ENCODE data around the gene LRRC7.
"Not testable (repeated sequence)": the region's sequence is repeated elsewhere in the genome, so short reads cannot be mapped to it uniquely, and the experiment has no call there.

LRRC7 gene

GRCh38 chr1:69787151-69787550 is 219.4 kb downstream of the LRRC7 start:
- DNase-seq, result no peak

DNA sequence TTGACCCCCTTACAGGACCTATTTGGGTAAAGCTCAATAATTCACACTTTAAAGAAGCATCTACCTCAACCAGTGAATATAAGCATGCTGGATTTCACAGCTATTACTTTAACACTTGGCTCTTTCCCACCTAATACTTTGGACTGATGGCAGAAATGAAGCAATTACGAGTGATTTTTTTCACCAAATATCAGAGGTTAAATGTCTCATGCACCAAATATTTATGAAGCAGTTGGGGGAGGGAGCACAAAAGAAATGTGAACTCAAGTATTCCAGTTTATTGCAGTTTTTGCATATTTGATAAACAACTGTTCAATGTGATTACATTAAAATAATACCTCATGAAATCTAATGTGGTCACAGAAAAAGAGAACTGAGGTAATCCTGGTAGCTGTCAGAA is 223.6 kb downstream of the LRRC7 start:
- no peak for DNase-seq

GRCh38 chr1:69794831-69795230 is 227.1 kb downstream of the LRRC7 start:
- no peak for DNase-seq

GRCh38 chr1:69814926-69815325 is 247.2 kb downstream of the LRRC7 start:
- no peak for DNase-seq

- no peak for DNase-seq
Observed at GRCh38 chr1:69824932-69825331, 257.2 kb downstream of the LRRC7 start.

DNA sequence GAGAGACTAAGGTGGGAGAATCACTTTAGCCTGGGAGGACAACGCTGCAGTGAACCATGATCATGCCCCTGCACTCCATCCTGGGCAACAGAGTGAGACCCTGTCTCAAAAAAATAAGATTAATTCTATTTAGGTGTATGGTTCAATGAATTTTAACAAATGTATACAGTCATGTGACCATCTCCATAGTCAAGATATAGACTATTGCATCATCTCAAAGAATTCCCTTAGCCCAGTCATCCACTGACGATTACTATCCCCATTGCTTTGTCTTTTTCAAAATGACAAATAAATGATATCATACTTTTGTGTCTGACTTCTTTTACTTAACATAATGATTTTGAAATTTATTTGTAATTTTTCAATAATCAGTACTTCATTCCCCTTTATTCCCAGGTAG is 260.0 kb downstream of the LRRC7 start:
- DNase-seq, result no peak

GRCh38 chr1:69833536-69833935 is 265.8 kb downstream of the LRRC7 start:
- DNase-seq, result no peak

GRCh38 chr1:69834336-69834735 is 266.6 kb downstream of the LRRC7 start:
- DNase-seq, result no peak

DNA sequence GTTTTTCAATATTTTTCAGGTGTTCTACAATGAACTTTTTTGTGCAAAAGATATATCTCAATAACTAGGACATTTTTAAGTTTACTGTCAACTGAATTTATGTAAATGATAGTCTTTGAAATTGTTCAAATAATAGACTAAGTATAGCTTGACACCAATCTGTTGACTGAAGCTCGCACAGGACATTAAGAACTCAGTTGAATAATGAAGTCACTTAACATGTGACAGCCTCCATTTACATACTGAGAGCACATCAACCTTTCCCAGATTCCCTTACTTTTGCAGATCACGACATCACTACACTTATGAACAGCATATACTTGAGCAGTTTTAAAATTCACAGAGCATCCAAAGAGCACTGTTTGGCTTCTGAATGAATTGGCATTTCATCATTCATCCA is 268.2 kb downstream of the LRRC7 start:
- DNase-seq, result no peak

DNA sequence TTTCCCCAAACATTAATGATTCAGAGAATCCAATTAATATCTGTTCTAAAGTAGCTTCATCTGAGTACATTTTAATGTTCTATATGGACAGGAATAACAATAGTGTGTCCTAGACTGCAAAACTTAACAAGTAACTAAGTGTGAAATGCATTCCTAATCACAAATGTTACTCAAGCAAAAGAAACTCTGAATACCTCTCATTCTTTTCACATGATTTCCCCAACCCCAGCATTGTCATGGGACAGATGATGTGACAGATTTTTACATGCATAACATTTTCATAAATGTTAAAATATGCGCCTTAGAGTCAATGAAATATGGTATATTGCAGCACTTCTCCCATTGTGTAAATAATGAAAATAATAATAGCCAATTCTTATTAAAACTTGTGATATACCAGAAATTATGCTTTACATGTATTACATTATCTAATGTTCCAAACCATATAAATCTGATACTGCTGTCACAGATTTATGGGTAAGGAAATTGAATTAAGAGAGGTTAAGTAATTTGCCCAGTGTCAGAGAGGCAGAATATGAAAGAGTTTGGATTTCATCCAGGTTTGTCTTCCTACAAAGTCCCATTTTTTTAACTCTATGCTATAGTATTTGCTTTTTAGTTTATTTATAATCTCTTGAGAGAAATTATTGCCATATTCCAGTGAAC is 269.4 kb downstream of the LRRC7 start:
- no peak for DNase-seq

DNA sequence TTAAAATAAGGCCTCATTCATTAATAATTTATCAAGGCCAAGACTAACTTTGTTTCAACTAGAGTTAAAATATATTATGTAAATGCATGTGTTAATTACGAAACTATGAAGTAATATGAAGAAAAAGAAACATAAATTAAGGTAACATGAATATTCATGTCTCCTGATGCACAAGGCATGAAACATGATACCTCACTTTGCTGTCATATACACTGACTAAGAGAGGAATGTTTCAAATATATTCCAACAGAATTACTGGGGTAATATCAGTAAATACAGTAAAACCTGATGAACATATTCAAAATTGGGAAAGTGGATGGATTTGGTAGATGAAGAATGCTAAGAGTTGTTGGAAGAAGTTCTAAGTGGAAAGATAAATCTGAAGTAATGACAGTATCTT is 274.6 kb downstream of the LRRC7 start:
- no peak for DNase-seq

- DNase-seq, result no peak
Observed at GRCh38 chr1:69845655-69846054, 277.9 kb downstream of the LRRC7 start.

DNA sequence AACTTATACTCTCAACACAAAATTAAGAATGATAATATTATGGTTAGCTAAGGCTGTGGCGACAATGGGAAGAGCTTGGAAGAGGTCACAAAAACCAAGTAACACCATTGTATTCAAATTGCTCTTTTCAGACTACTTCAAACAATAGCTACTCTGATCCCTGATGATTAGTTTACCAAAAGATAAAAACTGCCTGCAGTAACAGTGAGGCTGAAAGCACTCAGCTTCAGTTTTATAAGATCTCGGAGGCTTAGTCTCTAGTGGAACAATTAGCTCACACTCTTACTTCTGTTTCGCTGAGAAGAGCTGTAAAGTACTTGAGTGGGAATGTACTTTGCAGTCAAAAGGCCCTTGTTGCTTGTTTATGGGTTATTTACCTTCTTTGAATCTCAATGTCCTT is 278.5 kb downstream of the LRRC7 start:
- no peak for DNase-seq

- no peak for DNase-seq
Observed at GRCh38 chr1:69847670-69848069, 279.9 kb downstream of the LRRC7 start.

- DNase-seq, result no peak
Observed at GRCh38 chr1:69852151-69852550, 284.4 kb downstream of the LRRC7 start.

DNA sequence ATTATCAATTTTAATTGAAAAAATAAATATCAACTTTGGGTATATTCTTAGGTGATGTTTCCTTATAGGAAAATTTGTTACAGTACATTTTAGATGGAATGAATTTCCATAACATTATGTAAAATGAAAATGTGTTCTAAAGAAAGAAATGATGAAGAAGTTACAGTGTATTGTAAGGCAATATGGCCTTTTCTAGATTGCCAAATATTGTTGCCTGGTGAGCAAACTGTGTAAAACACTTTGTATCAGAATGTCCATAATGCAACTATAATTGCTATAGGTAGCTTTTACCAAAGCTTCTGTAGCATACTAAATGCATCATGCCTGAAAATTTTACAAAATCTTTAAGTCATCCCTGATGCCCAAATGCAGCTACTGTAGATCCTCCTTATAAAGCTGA is 285.0 kb downstream of the LRRC7 start:
- DNase-seq, result no peak

- DNase-seq, result no peak
Observed at GRCh38 chr1:69858534-69858933, 290.8 kb downstream of the LRRC7 start.

DNA sequence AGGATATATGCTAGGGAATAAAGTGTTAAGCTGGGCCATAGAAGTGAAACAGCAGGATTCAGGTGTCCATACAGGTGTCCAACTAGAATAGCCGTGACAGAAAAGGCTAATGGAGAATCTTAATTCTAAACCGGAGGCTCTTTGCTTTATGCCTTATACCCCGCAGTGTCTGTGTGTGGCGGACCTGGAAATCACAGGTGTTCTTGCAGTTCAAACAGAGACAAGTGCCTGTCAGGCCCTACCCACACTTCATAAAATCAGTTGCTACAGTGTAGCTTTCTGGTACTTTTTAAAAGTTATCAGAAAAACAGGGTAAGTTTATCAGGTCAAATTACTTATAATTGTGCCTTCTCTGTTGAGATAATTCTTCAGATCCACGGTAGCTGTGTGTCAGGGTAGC is 293.9 kb downstream of the LRRC7 start:
- DNase-seq, result no peak

DNA sequence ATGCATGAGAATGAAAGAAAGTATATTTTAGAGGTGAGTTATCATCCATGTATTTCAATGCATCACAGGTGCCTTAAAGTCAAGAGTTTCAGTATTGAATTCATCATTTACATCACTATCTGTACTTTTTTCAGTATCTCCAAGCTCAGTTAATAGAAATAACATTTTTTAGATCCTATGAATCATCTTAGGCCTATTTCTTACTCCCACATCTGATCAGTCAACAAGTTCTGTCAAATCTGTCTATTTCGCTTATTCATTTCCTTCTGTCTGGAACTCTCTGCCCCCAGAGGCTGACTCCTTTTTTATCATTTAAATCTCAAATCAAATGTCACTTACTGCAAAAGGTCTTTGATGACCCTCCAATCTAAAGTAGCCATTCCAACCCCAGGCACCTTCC is 295.2 kb downstream of the LRRC7 start:
- no peak for DNase-seq

GRCh38 chr1:69863704-69864103 is 296.0 kb downstream of the LRRC7 start:
- DNase-seq, result no peak

GRCh38 chr1:69871412-69871811 is 303.7 kb downstream of the LRRC7 start:
- no peak for DNase-seq

GRCh38 chr1:69878338-69878737 is 310.6 kb downstream of the LRRC7 start:
- no peak for DNase-seq

DNA sequence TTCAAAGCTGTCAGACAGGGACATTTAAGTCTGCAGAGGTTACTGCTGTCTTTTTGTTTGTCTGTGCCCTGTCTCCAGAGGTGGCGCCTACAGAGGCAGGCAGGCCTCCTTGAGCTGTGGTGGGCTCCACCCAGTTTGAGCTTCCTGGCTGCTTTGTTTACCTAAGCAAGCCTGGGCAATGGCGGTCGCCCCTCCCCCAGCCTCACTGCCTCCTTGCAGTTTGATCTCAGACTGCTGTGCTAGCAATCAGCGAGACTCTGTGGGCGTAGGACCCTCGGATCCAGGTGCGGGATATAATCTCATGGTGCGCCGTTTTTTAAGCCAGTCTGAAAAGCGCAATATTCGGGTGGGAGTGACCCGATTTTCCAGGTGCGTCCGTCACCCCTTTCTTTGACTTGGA is 320.3 kb downstream of the LRRC7 start:
- not testable (repeated sequence) for DNase-seq

DNA sequence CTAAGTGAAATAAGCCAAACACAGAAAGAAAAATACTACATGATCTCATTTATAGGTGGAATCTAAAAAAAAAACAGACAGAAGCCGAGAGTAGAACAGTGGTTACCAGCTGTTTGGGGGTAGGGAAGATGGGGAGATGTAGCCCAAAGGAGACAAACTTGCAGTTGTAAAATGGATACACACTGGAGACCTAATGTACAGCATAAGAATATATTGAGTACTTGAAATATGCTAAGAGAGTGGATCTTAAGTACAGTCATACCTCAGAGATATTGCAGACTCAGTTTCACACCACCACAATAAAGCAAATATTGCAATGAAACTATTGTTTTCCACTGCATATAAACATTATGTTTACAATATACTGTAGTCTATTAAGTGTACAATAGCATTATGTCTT is 320.9 kb downstream of the LRRC7 start:
- no peak for DNase-seq

- no peak for DNase-seq
Observed at GRCh38 chr1:69898403-69898947, 330.8 kb downstream of the LRRC7 start.
